PC-3 (cell line): Measurements from ENCODE around the gene COL1A1. TPM values are rescaled to one million over a fixed set of nuclear protein-coding genes. Genes with fewer than 3 reads are reported as not detected.
A peak's percentile ranks its signal among the peaks of the same experiment; 100 is the strongest.

Source experiments
- ATAC-seq: fragments of 200-7000 bp; cut with Tn5 transposase; 2 replicates; pipeline ENCODE4 v1.9.1; 2020; ENCODE audit warnings: mild to moderate bottlenecking, moderate library complexity
- BruUV-seq: library from RNA; stranded (reverse); fragments of 400-500 nt; replicated peaks from 2 replicates; lab custom pipeline; 2021; lab: Mats Ljungman, UMichigan
- CTCF ChIA-PET: fragments of 300-600 bp; sonication (Branson Sonifier 250); formaldehyde crosslinking; loops from one replicate; lab custom pipeline; 2022; ENCODE audit warnings: antibody characterized with exemption; lab: Charles Lee
- POLR2A ChIA-PET: fragments of 300-600 bp; sonication (Branson Sonifier 250); formaldehyde crosslinking; loops from one replicate; lab custom pipeline; 2022; ENCODE audit warnings: antibody characterized with exemption; ENCODE audit not compliant: unreplicated experiment; lab: Charles Lee
- DNase-seq: peaks from one replicate; pipeline ENCODE4 v3.0.0-alpha.2; 2015
- H2AFZ ChIP-seq: fragments of 300-600 bp; sonication (generic); 2 replicates; pipeline ENCODE4 v1.6.0; 2016; ENCODE audit warnings: antibody characterized with exemption, low read length
- H3F3A ChIP-seq: fragments of 300-600 bp; sonication (generic); one replicate; pipeline ENCODE4 v1.6.0; 2017; ENCODE audit warnings: antibody characterized with exemption, low read length, control low read depth, mild to moderate bottlenecking; ENCODE audit not compliant: unreplicated experiment
- H3K27ac ChIP-seq: fragments of 300-600 bp; sonication (generic); 2 replicates; pipeline ENCODE4 v1.5.1; 2016; ENCODE audit warnings: mild to moderate bottlenecking, low read length
- H3K27me3 ChIP-seq: fragments of 300-600 bp; sonication (generic); 2 replicates; pipeline ENCODE4 v1.6.1; 2016; ENCODE audit warnings: low read length, mixed read lengths
- H3K36me3 ChIP-seq: fragments of 300-600 bp; sonication (generic); 2 replicates; pipeline ENCODE4 v1.6.1; 2016; ENCODE audit warnings: low read depth, mixed run types, low read length, mixed read lengths
- H3K4me1 ChIP-seq: fragments of 300-600 bp; sonication (generic); 2 replicates; pipeline ENCODE4 v1.5.1; 2016; ENCODE audit warnings: low read length; ENCODE audit not compliant: insufficient read depth
- H3K4me2 ChIP-seq: fragments of 300-600 bp; sonication (generic); 2 replicates; pipeline ENCODE4 v1.6.0; 2016; ENCODE audit warnings: low read length
- H3K4me3 ChIP-seq: fragments of 300-600 bp; sonication (generic); 2 replicates; pipeline ENCODE4 v1.5.1; 2016; ENCODE audit warnings: mild to moderate bottlenecking, low read length, mixed read lengths
- H3K79me2 ChIP-seq: fragments of 300-600 bp; sonication (generic); 2 replicates; pipeline ENCODE4 v1.6.1; 2017; ENCODE audit warnings: low read length, mixed read lengths
- H3K9ac ChIP-seq: fragments of 300-600 bp; sonication (generic); 2 replicates; pipeline ENCODE4 v1.6.0; 2016; ENCODE audit warnings: mild to moderate bottlenecking, low read length
- H3K9me2 ChIP-seq: fragments of 300-600 bp; sonication (generic); replicated peaks from 2 replicates; pipeline ENCODE4 v1.6.1; 2016; ENCODE audit warnings: mixed run types, low read length, mixed read lengths
- H3K9me3 ChIP-seq: fragments of 300-600 bp; sonication (generic); 2 replicates; pipeline ENCODE4 v1.6.1; 2016; ENCODE audit warnings: low read length, mixed read lengths
- H4K20me1 ChIP-seq: fragments of 300-600 bp; sonication (generic); 2 replicates; pipeline ENCODE4 v1.6.1; 2016; ENCODE audit warnings: low read length, mixed read lengths
- EZH2 ChIP-seq: fragments of 300-600 bp; sonication (generic); IDR thresholded peaks from one replicate; pipeline ENCODE4 v1.6.1; 2017; ENCODE audit warnings: antibody characterized with exemption, mild to moderate bottlenecking, low read length; ENCODE audit not compliant: unreplicated experiment
- EZH2phosphoT487 ChIP-seq: fragments of 300-600 bp; sonication (generic); IDR thresholded peaks from 2 replicates; pipeline ENCODE4 v1.6.1; 2018; ENCODE audit warnings: mild to moderate bottlenecking, antibody characterized with exemption, low read length, borderline replicate concordance
- intact Hi-C: fragments of 100-400 bp; cut with micrococcal nuclease; formaldehyde crosslinking; loops from 2 replicates; pipeline ENCODE4 v1.9.0; 2023
- total RNA-seq: library from RNA; depleted of rRNA; stranded (reverse); fragments of >200 nt; gene quantifications from 2 replicates; pipeline ENCODE4 v1.2.3, GENCODE V29; 2014
- TF ChIP-seq, protein P1 (sequence below): fragments of 300-600 bp; sonication (generic); conservative IDR thresholded peaks from 2 replicates; pipeline ENCODE4 v1.5.1; 2017; ENCODE audit warnings: antibody characterized with exemption, low read depth, mild to moderate bottlenecking, low read length

COL1A1 gene
- total RNA-seq, 1 experiment from 2014 or later = 30.6 TPM

- no peaks in the 10 kb centered on the region for H3K36me3 ChIP-seq
- H3K9me3 ChIP-seq = no peaks in the 10 kb centered on the region
- H3K79me2 ChIP-seq = no peaks in the 10 kb centered on the region
- H3F3A ChIP-seq = no peaks in the 10 kb centered on the region
- peaks cover 29% of the 10 kb centered on the region for H3K4me1 ChIP-seq
- no TSS peak for BruUV-seq
- intact Hi-C loops = loop anchor here (1.0 kb wide), 1 partner anchor 29 kb away; no protein-coding TSS in a partner anchor
- peak overlapping the region; percentile 21; the same call in 1 of the 2 replicates for H3K4me3 ChIP-seq
- TF ChIP-seq EZH2 (no peak), EZH2phosphoT487 (no peak)
- TF ChIP-seq, protein P1, sequence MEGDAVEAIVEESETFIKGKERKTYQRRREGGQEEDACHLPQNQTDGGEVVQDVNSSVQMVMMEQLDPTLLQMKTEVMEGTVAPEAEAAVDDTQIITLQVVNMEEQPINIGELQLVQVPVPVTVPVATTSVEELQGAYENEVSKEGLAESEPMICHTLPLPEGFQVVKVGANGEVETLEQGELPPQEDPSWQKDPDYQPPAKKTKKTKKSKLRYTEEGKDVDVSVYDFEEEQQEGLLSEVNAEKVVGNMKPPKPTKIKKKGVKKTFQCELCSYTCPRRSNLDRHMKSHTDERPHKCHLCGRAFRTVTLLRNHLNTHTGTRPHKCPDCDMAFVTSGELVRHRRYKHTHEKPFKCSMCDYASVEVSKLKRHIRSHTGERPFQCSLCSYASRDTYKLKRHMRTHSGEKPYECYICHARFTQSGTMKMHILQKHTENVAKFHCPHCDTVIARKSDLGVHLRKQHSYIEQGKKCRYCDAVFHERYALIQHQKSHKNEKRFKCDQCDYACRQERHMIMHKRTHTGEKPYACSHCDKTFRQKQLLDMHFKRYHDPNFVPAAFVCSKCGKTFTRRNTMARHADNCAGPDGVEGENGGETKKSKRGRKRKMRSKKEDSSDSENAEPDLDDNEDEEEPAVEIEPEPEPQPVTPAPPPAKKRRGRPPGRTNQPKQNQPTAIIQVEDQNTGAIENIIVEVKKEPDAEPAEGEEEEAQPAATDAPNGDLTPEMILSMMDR = peak; percentile 97
- H2AFZ ChIP-seq = peak overlapping the region; percentile 51
- H3K27me3 ChIP-seq = no peaks in the 10 kb centered on the region
- no peaks in the 10 kb centered on the region for H4K20me1 ChIP-seq
- no peak overlapping the region; the same call in 1 of the 2 replicates for H3K9ac ChIP-seq
- peak overlapping the region; percentile 64 for H3K4me2 ChIP-seq
- CTCF ChIA-PET = interaction anchor here (0.6 to 1.5 kb wide), 10 partner anchors 9 to 121 kb away, joined by 3 to 19 read pairs (median 6); no protein-coding TSS in a partner anchor
- no peaks in the 10 kb centered on the region for H3K9me2 ChIP-seq
- DNase-seq = peak; percentile 80
- ATAC-seq = peak; percentile 51
- POLR2A ChIA-PET = interaction anchor here (0.6 kb wide), 1 partner anchor 128 kb away, joined by 34 read pairs; no protein-coding TSS in a partner anchor
- H3K27ac ChIP-seq = peak overlapping the region; percentile 51
These were observed 32.2 kb downstream of the COL1A1 start for GRCh38 chr17:50169121-50169764.

- no peak for DNase-seq
- Histone ChIP-seq H3F3A (no peaks in the 10 kb centered on the region), H3K27me3 (no peaks in the 10 kb centered on the region), H3K9ac (no peak overlapping the region), H3K4me2 (no peak overlapping the region), H3K9me2 (no peaks in the 10 kb centered on the region), H3K4me1 (peaks cover 29% of the 10 kb centered on the region), H3K36me3 (no peaks in the 10 kb centered on the region), H2AFZ (no peak overlapping the region), H3K4me3 (no peak overlapping the region), H4K20me1 (no peaks in the 10 kb centered on the region), H3K27ac (no peak overlapping the region), H3K79me2 (no peaks in the 10 kb centered on the region), H3K9me3 (no peaks in the 10 kb centered on the region)
- no peak for ATAC-seq
- ChIA-PET CTCF (interaction anchor here (0.6 kb wide), 1 partner anchor 28 kb away, joined by 3 read pairs; no protein-coding TSS in a partner anchor), POLR2A (no interaction called here)
- no TSS peak for BruUV-seq
- intact Hi-C loops = no loop called here
- TF ChIP-seq EZH2 (no peak), EZH2phosphoT487 (no peak)
- TF ChIP-seq, protein P1 = no peak
These were observed 33.1 kb downstream of the COL1A1 start for GRCh38 chr17:50168319-50168718.

GRCh38 chr17:50167371-50167770 is 34.1 kb downstream of the COL1A1 start:
- no peak for TF ChIP-seq EZH2
- TF ChIP-seq EZH2phosphoT487 = no peak
- TF ChIP-seq, protein P1 = no peak
- Histone ChIP-seq H3K79me2 (no peaks in the 10 kb centered on the region), H3K9ac (no peak overlapping the region), H3K4me1 (peaks cover 29% of the 10 kb centered on the region), H3K9me3 (no peaks in the 10 kb centered on the region), H3K27ac (no peak overlapping the region), H3F3A (no peaks in the 10 kb centered on the region), H3K27me3 (no peaks in the 10 kb centered on the region), H3K4me2 (no peak overlapping the region), H3K36me3 (no peaks in the 10 kb centered on the region), H2AFZ (no peak overlapping the region), H3K4me3 (no peak overlapping the region), H4K20me1 (no peaks in the 10 kb centered on the region), H3K9me2 (no peaks in the 10 kb centered on the region)
- ChIA-PET POLR2A (no interaction called here), CTCF (no interaction called here)
- ATAC-seq (no peak), DNase-seq (no peak)
- BruUV-seq = no TSS peak
- intact Hi-C loops = no loop called here
